Renal cortex interstitium (tissue), 11 donors: ENCODE measurements around the gene SAMM50. TPM values are rescaled to one million over a fixed set of nuclear protein-coding genes. Genes with fewer than 3 reads are reported as not detected.
A peak's percentile ranks its signal among the peaks of the same experiment; 100 is the strongest.

Experiments used
- DNase-seq, 11 donors: peaks; one replicate each; pipeline ENCODE4 v3.0.0-alpha.2; 2013; ENCODE audit warnings: low read depth in 9 of 11, low spot score in 4 of 11; ENCODE audit errors: extremely low read depth in 1 of 11
- polyA plus RNA-seq, 3 donors: library from polyadenylated mRNA; unstranded; fragments of 120-200 nt; gene quantifications; one replicate each; pipeline ENCODE4 v1.2.1, GENCODE V29; 2013; ENCODE audit not compliant: insufficient read length in 3 of 3

The SAMM50 gene
- polyA plus RNA-seq, 3 donors = 64.5 to 65.7 (median 65.2) TPM

- DNase-seq = peak in 3 of 11 donors; percentile 38 to 51 (median 43)
These were observed 38.0 kb downstream of the SAMM50 start for GRCh38 chr22:43993072-43993760.

GRCh38 chr22:43994006-43994405, 38.8 kb downstream of the SAMM50 start:
- DNase-seq = no peak

GRCh38 chr22:43994416-43994815, 39.2 kb downstream of the SAMM50 start:
- no peak for DNase-seq

- no peak for DNase-seq
These were observed 39.9 kb downstream of the SAMM50 start for GRCh38 chr22:43995057-43995685.

- no peak for DNase-seq
These were observed 40.5 kb downstream of the SAMM50 start for GRCh38 chr22:43995798-43996169.

- DNase-seq = no peak
These were observed 41.1 kb downstream of the SAMM50 start for GRCh38 chr22:43996170-43996980.

GRCh38 chr22:43996981-43997265, 41.7 kb downstream of the SAMM50 start:
- no peak for DNase-seq

GRCh38 chr22:43998679-43999264, 43.5 kb downstream of the SAMM50 start:
- DNase-seq = no peak

GRCh38 chr22:43999378-43999777, 44.1 kb downstream of the SAMM50 start:
- no peak for DNase-seq

- no peak for DNase-seq
These were observed 44.9 kb downstream of the SAMM50 start for GRCh38 chr22:44000123-44000522.

GRCh38 chr22:44001521-44001920, 46.3 kb downstream of the SAMM50 start:
- no peak for DNase-seq

- no peak for DNase-seq
These were observed 47.1 kb downstream of the SAMM50 start for GRCh38 chr22:44002324-44002723.

GRCh38 chr22:44002997-44003396, 47.8 kb downstream of the SAMM50 start:
- no peak for DNase-seq

GRCh38 chr22:44003405-44004103, 48.3 kb downstream of the SAMM50 start:
- no peak for DNase-seq

GRCh38 chr22:44004104-44004460, 48.8 kb downstream of the SAMM50 start:
- no peak for DNase-seq

- DNase-seq = no peak
These were observed 50.3 kb downstream of the SAMM50 start for GRCh38 chr22:44005524-44005923.

- DNase-seq = no peak
These were observed 56.9 kb downstream of the SAMM50 start for GRCh38 chr22:44012162-44012561.

GRCh38 chr22:44012591-44012990, 57.3 kb downstream of the SAMM50 start:
- DNase-seq = no peak

- DNase-seq = no peak
These were observed 59.0 kb downstream of the SAMM50 start for GRCh38 chr22:44014241-44014640.
